HG03108 (cell line): ENCODE measurements around the gene CDK13.
"Not testable (repeated sequence)": the region's sequence is repeated elsewhere in the genome, so short reads cannot be mapped to it uniquely, and the experiment has no call there.

Experiments used
- ATAC-seq: cut with Tn5 transposase; IDR thresholded peaks from one replicate; pipeline ENCODE4 v1.9.1; 2021; ENCODE audit warnings: moderate library complexity; ENCODE audit not compliant: unreplicated experiment

Gene CDK13

DNA sequence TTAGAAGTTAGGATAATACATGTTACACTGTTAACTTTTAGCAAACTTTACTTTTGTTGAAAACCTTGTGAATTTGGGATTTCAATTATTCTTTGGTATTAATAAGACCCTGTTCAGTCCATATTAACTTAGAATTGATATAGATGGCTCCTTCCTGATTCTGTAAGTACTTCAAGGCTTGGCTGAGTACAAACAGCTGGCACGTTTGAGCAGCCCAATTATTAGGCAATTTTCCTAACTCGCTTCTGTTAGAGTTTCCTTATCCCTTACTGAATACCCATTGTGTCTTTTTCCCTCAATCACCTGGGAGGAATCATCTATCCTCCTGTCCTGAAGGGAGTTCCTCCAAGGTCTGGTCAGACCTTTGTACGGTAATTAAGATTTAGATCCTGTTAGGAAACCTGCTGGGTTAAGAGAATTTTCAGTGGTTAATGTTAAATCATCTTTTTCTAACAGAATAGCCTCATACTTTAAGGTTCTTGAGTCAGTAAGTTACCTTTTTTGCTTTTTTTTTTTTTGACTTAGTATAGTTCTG, 195.6 kb downstream of the CDK13 start:
- not testable (repeated sequence) for ATAC-seq

- no peak for ATAC-seq
Measured at GRCh38 chr7:40147371-40148246, 197.6 kb downstream of the CDK13 start.

DNA sequence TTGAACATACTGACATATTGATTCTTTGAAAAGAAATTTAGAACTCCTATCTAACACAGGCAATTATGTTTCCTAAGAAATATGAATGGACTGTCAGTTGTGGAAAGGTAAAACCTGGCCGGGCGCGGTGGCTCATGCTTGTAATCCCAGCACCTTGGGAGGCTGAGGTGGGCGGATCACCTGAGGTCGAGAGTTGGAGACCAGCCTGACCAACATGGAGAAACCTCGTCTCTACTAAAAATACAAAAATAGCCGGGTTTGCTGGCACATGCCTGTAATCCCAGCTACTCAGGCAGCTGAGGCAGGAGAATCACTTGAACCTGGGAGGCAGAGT, 198.2 kb downstream of the CDK13 start:
- ATAC-seq, result not testable (repeated sequence)

DNA sequence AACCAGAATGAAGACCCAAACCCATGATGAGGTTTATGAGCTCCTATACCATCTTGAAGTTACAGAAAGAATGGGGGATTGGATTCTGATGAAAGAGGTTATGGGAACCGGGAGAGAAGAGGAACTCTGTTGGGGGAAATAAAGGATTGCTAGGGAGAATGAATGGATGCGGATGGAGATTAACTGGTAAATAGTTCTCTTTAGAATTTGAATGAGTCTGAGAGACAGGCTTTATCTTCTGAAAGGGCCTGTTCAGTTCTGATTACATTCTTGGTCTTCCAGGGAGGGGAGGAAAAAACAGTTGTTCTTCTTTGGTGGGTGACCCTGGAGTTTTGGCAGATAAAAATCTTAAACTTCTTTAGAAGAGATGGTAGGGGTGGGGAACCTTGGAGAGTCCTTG, 198.6 kb downstream of the CDK13 start:
- no peak for ATAC-seq
